NCI-H187 treated with DMSO at 0.1 percent for 48 hours (cell line): ENCODE data around the gene PPP1R2B.
"Not testable (repeated sequence)": the region's sequence is repeated elsewhere in the genome, so short reads cannot be mapped to it uniquely, and the experiment has no call there.

Experiments used
- DNase-seq: peaks from one replicate; lab custom pipeline; 2025; lab: John Stamatoyannopoulos, UW

Gene PPP1R2B

GRCh38 chr5:156850206-156850751 is at the start of gene PPP1R2B:
TSS of gene PPP1R2B (plus strand) at chr5:156850295. CDS start at chr5:156850563, 268 bp downstream.
- no peak for DNase-seq

DNA sequence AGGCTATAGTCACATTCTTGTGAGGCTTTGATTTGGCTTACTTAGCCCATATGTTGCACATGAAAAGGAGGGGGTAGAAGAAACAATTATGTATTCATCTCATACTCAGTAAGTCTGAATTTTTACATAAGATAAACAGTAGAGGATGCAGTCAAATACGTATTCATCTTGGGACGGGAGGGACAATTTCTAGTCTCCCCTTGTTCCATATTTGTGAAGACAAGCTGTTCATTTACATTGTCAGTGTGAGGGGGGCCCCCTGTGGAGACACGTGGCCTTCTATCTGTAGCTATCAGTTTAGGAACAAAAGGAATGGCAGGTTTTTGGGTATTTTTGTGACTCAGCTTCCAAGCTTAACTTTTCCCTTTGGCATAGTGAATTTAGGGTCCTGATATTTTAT is 49.2 kb upstream of the PPP1R2B start:
- DNase-seq, result no peak

GRCh38 chr5:156802501-156802900 is 47.6 kb upstream of the PPP1R2B start:
- DNase-seq, result no peak

GRCh38 chr5:156803404-156803803 is 46.7 kb upstream of the PPP1R2B start:
- no peak for DNase-seq

DNA sequence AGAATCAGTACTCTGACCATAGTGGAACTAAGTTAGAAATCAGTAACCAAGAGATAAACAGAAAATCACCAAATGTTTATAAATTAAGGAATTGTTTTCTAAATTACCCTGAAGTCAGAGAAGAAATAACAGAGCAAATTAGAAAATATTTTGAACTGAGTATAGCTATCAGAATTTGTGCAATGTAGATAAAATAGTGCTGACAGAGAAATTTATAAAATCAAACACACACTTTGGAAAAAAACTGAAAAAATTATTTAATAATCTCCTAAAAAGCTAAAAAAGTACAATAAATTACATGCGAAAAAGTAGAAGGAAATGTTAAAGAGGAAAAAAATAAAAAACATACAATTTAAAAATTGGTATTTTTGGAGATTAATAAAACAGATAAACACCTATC is 37.1 kb upstream of the PPP1R2B start:
- DNase-seq, result no peak

DNA sequence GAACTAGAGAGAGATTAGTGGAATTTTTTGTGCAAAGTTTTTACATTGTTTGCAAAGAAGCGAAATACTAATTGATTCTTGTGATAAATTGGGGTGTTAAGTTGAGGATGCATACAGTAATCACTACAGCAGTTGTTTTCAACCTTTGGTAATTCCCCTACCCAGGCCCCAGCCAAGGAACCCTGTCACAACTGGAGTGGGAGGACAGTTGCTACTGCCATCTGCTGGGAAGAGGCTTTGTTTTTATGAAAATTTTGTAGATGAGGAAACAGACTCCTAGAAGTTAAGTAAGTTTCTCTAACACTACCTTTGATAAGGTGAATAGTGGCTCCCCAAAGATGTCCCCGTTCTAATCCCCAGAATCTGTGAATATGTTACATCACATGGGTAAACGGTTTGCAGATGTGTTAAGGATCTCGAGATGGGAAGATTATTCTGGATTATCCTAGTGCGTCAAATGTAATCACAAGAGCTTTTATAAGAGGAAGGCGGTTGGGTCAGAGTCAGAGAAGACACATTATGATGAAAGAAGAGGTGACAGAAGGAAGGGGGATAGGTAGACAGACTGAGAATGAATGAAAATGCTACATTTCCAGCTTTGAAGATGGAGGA is 34.0 kb upstream of the PPP1R2B start:
- DNase-seq, result no peak

DNA sequence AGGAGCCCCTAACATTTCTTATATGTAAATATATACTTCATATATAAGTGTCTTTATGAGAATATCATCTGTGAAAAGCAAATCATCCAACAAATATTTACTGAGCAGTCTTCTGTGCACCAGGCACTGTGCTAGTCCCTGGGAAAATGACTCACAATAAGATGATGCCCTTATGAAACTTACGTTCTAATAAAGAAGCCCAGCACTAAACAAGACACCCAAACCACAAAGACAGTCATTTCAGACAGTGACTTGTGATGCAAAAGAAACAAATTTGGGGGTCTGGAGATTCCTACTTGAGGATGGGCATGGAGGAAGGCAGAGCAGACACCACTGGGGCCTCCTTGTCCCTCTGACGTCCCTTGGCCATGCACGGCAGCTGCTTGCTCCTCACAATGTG is 30.6 kb upstream of the PPP1R2B start:
- DNase-seq, result no peak

GRCh38 chr5:156819967-156820581 is 30.0 kb upstream of the PPP1R2B start:
- no peak for DNase-seq

DNA sequence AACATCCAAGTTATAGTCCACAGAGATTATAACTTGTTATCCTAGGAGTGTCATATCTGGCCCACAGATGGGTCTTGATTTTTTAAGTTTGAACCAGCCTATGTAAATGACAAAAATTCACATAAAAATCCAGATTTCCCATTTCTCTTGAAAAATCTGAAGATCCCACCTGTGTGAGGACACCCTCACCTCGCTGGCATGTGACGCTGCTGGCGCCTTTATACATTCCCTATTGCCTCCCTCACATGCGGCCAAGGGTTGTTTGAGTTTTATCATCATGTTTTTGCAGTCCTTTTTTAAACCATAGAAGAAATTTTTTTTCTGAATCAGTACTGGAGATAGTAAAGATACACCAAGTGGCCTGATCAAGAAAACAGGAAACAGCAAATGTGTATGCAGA is 25.9 kb upstream of the PPP1R2B start:
- DNase-seq, result no peak

GRCh38 chr5:156824800-156825199 is 25.3 kb upstream of the PPP1R2B start:
- DNase-seq, result no peak

DNA sequence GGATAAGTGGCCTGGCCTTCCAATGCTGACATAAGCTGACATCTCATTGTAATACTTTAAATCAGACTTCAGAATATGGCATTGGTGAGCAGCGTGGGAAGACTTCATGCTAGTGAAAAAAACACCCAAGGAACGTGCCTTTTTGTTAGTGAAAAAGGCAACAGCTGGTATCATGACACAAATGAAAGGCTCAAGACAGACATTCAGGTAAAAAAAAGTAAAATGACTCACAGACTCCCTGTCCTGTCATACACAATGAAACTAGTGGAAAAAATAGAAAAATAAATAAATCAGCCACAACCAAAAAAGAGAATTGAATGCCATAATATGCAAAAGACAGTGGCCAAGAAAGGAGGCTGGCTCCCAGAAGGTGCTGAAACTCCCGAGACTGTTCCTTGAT is 24.4 kb upstream of the PPP1R2B start:
- DNase-seq, result no peak

DNA sequence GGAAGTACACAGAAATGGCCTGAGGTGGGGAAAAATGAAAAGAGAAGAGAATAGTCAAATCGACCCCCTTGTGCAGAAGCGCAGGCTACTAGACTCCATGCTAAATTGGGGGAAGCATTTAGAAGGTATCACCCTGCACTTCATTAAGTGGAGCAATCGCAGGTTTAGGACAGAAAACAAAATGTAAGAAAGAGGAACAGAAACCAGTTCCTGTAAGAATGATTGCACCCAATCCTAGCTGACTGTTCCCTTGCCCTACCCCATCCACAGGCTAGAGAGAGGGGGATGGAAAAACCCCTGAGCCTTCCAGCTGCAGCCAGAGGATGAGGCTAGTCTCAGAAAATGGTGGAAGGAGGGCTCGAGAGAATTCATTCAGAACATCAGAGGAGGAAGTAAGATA is 23.9 kb upstream of the PPP1R2B start:
- no peak for DNase-seq

GRCh38 chr5:156834916-156835315 is 15.2 kb upstream of the PPP1R2B start:
- DNase-seq, result no peak

- DNase-seq, result no peak
Measured at GRCh38 chr5:156835905-156836304, 14.2 kb upstream of the PPP1R2B start.

- no peak for DNase-seq
Measured at GRCh38 chr5:156836846-156837245, 13.2 kb upstream of the PPP1R2B start.

- no peak for DNase-seq
Measured at GRCh38 chr5:156838961-156839360, 11.1 kb upstream of the PPP1R2B start.

- no peak for DNase-seq
Measured at GRCh38 chr5:156841737-156842136, 8.4 kb upstream of the PPP1R2B start.

DNA sequence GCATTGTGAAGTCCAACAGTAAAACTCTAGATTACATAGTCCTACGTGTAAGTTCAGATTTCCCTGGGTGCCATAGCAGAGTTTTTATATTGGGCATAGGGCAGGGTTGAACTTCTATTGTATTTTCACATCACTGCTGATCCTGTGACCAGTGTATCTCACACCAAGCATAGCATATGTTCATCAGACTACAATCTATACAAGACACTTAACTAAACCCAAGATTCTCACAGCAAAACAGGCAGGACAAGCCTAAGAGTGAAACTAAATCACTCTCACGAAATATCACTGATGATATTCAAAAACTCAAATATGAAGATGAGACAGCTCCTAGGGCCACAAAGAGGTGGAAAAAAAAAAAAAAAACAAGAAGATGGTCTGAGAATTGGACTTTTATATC is 3.2 kb upstream of the PPP1R2B start:
- no peak for DNase-seq

DNA sequence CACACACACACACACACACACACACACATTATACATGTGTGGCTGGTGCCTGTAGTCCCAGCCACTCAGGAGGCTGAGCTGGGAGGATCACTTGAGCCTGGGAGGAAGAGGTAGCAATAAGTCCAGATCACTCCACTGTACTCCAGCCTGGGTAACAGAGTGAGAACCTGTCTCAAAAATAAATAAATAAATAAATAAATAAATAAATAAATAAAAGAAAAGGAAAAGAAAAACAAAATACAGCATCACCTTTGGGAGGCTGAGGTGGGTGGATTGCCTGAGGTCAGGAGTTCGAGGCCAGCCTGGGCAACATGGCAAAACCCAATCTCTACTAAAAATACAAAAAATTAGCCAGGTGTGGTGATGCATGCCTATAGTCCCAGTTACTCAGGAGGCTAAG is 1.6 kb upstream of the PPP1R2B start:
- not testable (repeated sequence) for DNase-seq

GRCh38 chr5:156851880-156852279 is 1.8 kb downstream of the PPP1R2B start:
- DNase-seq, result no peak

- not testable (repeated sequence) for DNase-seq
Measured at GRCh38 chr5:156853055-156853454, 3.0 kb downstream of the PPP1R2B start.

DNA sequence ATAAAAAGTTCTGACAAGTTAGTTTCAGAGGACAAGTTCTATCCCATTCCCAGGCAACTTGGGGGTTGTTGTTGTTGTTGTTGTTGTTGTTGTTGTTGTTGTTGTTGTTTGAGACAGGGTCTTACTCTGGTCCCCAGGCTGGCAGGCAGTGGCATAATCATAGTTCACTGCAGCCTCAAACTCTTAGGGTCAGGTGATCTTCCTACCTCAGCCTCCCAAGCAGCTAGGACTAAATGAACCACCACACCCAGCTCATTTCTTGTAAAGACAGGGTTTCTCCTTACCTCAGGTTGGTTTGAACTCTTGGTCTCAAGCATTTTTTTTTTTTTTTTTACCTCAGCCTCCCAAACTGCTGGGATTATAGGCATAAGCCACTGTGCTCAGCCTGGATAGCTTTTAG is 15.3 kb downstream of the PPP1R2B start:
- no peak for DNase-seq

- no peak for DNase-seq
Measured at GRCh38 chr5:156870498-156870839, 20.4 kb downstream of the PPP1R2B start.

GRCh38 chr5:156871212-156871611 is 21.1 kb downstream of the PPP1R2B start:
- DNase-seq, result no peak
